Measurements from ENCODE around the gene RTN4.

Gene RTN4

DNA sequence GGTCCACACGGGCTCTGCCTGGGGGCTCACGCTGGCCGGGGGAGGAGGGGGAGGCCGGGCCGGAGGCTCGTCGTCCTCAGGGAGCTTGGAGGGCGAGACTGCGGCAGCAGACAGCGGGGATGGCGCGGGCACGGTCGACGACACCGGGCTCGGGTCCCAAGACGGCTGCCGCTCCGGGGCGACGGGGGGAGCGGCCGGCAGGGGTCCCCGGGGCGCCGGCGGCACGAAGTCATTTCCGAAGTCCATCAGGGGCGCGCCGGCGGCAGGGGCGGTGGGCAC lies 491 bp downstream of the RTN4 start:
- TF ChIP-seq, protein P1, sequence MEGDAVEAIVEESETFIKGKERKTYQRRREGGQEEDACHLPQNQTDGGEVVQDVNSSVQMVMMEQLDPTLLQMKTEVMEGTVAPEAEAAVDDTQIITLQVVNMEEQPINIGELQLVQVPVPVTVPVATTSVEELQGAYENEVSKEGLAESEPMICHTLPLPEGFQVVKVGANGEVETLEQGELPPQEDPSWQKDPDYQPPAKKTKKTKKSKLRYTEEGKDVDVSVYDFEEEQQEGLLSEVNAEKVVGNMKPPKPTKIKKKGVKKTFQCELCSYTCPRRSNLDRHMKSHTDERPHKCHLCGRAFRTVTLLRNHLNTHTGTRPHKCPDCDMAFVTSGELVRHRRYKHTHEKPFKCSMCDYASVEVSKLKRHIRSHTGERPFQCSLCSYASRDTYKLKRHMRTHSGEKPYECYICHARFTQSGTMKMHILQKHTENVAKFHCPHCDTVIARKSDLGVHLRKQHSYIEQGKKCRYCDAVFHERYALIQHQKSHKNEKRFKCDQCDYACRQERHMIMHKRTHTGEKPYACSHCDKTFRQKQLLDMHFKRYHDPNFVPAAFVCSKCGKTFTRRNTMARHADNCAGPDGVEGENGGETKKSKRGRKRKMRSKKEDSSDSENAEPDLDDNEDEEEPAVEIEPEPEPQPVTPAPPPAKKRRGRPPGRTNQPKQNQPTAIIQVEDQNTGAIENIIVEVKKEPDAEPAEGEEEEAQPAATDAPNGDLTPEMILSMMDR (IDR thresholded peaks at IDR 0.05; ENCODE audit: low read depth, low read length, missing control alignments): no peak
- peak overlapping the region; percentile 100 for H3K4me3 ChIP-seq (replicated peaks; ENCODE audit: low read depth, low read length)
- no peak for DNase-seq (ENCODE audit: extremely low read depth, low read depth)

DNA sequence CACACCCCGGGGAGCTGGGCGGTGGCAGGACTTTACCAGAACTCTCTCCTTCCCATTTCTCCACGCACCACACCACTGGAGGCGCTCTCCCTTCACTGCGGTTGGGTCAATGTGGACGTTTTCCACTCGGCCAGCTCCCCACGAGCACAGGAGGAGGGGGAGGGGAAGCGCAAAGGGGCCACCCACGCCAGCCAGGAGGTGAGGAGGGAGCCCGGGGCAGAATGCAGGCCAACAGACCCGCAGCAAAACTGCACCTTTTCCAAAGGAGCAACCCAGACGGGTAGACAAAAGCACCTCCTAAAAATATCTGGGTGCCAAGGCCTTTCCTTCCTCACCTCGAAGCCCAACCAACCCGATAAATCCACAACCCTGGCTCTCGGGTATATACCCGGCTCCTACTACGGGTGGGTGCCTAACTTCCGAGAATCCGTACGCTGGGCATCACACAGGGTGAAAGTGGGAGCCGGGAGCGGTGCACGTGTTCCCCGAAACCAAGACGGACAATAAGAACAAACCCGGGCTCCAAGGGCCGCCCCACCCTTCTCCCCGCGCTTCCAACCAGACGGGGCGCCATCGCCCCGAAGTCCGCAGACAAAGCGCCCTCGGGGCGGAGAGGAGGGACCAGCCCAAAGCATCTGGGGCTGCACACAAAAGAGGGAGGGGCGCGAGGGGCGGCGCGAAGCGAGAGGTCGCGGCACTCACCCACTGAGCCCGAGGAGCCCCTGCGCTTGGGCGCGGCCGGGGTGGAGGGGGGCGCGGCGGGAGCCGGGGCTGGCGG lies 1.0 kb downstream of the RTN4 start:
- peak overlapping the region; percentile 100 for H3K4me3 ChIP-seq (replicated peaks; ENCODE audit: low read depth, low read length)
- TF ChIP-seq, protein P1 (IDR thresholded peaks at IDR 0.05; ENCODE audit: low read depth, low read length, missing control alignments): peak; percentile 63
- peak; percentile 54 for DNase-seq (ENCODE audit: extremely low read depth, low read depth)

DNA sequence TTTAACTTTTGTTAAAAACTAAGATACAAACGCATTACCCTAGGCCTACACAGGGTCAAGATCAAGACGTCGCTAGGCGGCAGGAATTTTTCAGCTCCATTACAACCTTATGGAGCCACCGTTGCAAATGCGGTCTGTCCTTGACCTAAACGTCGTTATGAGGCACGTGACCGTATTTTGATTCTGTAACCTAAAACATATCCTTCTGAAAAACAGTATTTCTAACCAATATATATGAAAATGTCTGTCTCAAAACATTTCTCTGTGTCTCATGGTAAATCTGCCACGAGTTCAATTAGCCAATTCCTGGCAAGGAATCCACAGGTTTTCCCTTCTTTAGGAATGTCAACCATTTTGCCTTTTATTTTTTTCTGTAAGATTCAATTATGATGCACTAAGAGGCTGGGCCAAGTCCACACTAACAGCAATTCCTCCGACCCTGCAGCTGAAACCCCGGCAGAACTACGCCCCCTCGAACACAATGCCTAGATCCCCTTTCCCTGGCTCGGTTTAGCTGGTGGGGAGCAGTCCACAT lies 1.7 kb downstream of the RTN4 start:
- TF ChIP-seq, protein P1 (IDR thresholded peaks at IDR 0.05; ENCODE audit: low read depth, low read length, missing control alignments): peak; percentile 2
- DNase-seq (ENCODE audit: extremely low read depth, low read depth): no peak

DNA sequence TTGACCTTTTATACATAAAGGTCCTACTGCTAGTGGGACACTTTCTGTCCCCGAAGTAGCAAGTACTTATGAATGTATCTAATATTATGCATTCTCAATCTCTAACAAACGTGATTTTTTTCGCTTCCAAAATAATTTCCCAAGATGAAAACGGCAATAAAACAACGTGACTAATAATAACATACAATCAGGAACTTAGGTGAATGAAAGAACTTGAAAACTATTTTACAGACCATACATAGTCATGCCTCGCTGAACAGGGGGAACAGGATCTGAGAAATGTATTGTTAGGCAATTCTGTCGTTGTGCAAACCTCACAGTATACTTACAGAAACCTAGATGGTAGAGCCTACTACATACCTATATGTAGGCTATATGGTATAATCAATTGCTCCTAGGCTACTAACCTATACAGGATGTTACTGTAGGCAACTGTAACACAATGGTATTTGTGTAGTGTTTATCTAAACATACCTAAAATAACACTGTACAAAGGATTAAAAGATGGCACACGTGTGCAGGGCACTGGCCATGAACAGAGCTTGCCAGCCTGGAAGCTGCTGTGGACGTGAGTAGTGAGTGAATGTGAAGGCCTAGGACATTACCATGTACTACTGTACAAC lies 2.5 kb downstream of the RTN4 start:
- no peak for DNase-seq (ENCODE audit: extremely low read depth, low read depth)
- H3K4me3 ChIP-seq (replicated peaks; ENCODE audit: low read depth, low read length): peak overlapping the region; percentile 100
- TF ChIP-seq, protein P1 (IDR thresholded peaks at IDR 0.05; ENCODE audit: low read depth, low read length, missing control alignments): no peak

More for the DNA sequence above, 1.7 kb downstream of the RTN4 start:
- peak overlapping the region; percentile 100 for H3K4me3 ChIP-seq (replicated peaks; ENCODE audit: low read depth, low read length)

DNA sequence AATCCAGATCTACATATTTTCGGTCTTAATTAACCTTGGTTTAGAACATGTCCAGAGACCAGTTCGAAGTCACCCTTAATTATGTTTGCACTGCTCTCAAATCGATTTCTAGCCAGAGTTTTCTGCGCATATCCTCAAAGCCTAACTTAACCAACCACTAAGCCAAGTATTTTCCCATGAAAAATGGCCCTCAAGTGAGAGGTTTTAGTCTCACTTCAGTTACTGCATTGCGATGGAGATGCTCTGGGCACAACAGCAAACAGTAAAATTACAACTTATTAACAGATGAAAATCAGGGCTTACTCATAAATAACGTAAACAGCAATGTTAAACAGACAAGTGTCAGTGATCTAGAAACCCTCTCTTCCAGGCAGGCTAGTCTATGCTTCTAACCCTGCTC lies 4.5 kb downstream of the RTN4 start:
- TF ChIP-seq, protein P1 (IDR thresholded peaks at IDR 0.05; ENCODE audit: low read depth, low read length, missing control alignments): no peak
- DNase-seq (ENCODE audit: extremely low read depth, low read depth): no peak
- peak overlapping the region; percentile 100 for H3K4me3 ChIP-seq (replicated peaks; ENCODE audit: low read depth, low read length)

DNA sequence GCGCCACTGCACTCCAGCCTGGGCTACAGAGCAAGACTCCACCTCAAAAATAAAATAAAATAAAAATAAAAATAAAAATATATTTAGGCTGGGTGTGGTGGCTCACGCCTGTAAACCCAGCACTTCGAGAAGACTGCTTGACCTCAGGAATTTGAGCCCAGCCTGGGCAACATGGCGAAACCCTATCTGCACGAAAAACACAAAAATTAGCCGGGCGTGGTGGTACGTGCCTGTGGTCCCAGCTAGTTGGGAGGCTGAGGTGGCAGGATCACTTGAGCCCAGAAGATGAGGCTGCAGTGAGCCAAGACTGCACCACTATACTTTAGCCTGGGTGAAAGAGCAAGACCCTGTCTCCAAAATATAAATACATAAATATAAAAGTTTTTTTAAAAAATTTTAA lies 6.4 kb downstream of the RTN4 start:
- TF ChIP-seq, protein P1 (IDR thresholded peaks at IDR 0.05; ENCODE audit: low read depth, low read length, missing control alignments): no peak
- no peak overlapping the region for H3K4me3 ChIP-seq (replicated peaks; ENCODE audit: low read depth, low read length)
- no peak for DNase-seq (ENCODE audit: extremely low read depth, low read depth)

All from HFF-Myc (cell line).